Measurements from ENCODE around the gene MCM9. TPM values are rescaled to one million over a fixed set of nuclear protein-coding genes. Genes with fewer than 3 reads are reported as not detected.

Gene MCM9
- total and polyA plus RNA-seq, 2 of the 13 experiments (the other 11 are each of a cell fraction or from before 2014, with no cell fraction given) = 3.8 to 17.2 TPM

- no peak for TF ChIP-seq ZFYVE20 (CRISPR knock-in tag; IDR thresholded peaks at IDR 0.05; ENCODE audit: borderline replicate concordance, low read depth)
- no peak for TF ChIP-seq SMAD3 (CRISPR knock-in tag; IDR thresholded peaks at IDR 0.05)
- no peak; the same call in 1 of the 2 replicates for TF ChIP-seq CHD2 (IDR thresholded peaks at IDR 0.05; ENCODE audit: low read depth, low read length)
- 0 out of 2 replicates have a peak, but pooled peaks have one; percentile 38 for TF ChIP-seq SMAD9 (CRISPR knock-in tag; IDR thresholded peaks at IDR 0.05)
- TF ChIP-seq FOXC1 (CRISPR knock-in tag; IDR thresholded peaks at IDR 0.05; ENCODE audit: borderline replicate concordance) = 0 out of 2 replicates have a peak, but pooled peaks have one; percentile 45
- peak; percentile 47; the same call in 1 of the 2 replicates for TF ChIP-seq ZNF570 (CRISPR knock-in tag; IDR thresholded peaks at IDR 0.05; ENCODE audit: borderline replicate concordance)
- 0 out of 2 replicates have a peak, but pooled peaks have one; percentile 72 for TF ChIP-seq CSRNP2 (CRISPR knock-in tag; conservative IDR thresholded peaks at IDR 0.05; ENCODE audit: low read depth)
- no peak; the same call in 1 of the 2 replicates for TF ChIP-seq KDM5A (IDR thresholded peaks at IDR 0.05; ENCODE audit: borderline replicate concordance, low read length)
- TF ChIP-seq ZBTB42 (CRISPR knock-in tag; IDR thresholded peaks at IDR 0.05) = no peak
- no peak for TF ChIP-seq MAF1 (CRISPR knock-in tag; IDR thresholded peaks at IDR 0.05; ENCODE audit: borderline replicate concordance)
- TF ChIP-seq MAFF (IDR thresholded peaks at IDR 0.05; ENCODE audit: low read depth, low read length) = no peak
- TF ChIP-seq HMGXB3 (CRISPR knock-in tag; IDR thresholded peaks at IDR 0.05; ENCODE audit: borderline replicate concordance) = no peak
- 0 out of 2 replicates have a peak, but pooled peaks have one; percentile 17 for TF ChIP-seq ZMAT3 (CRISPR knock-in tag; conservative IDR thresholded peaks at IDR 0.05)
- no peak for TF ChIP-seq LCORL (IDR thresholded peaks at IDR 0.05)
- peak; percentile 48; the same call in 1 of the 2 replicates for TF ChIP-seq LCORL (CRISPR knock-in tag; IDR thresholded peaks at IDR 0.05)
- peak; percentile 48 for TF ChIP-seq ZNF567 (CRISPR knock-in tag; IDR thresholded peaks at IDR 0.05; ENCODE audit: borderline replicate concordance)
- TF ChIP-seq GLI4 (CRISPR knock-in tag; IDR thresholded peaks at IDR 0.05; ENCODE audit: borderline replicate concordance) = 0 out of 2 replicates have a peak, but pooled peaks have one; percentile 14
- no peak for TF ChIP-seq NFATC3 (CRISPR knock-in tag; IDR thresholded peaks at IDR 0.05)
- TF ChIP-seq HNRNPUL1 (IDR thresholded peaks at IDR 0.05; ENCODE audit: low read depth, low read length) = no peak
- no peak for TF ChIP-seq DR1 (CRISPR knock-in tag; IDR thresholded peaks at IDR 0.05)
- TF ChIP-seq NFIC (IDR thresholded peaks at IDR 0.05; ENCODE audit: low read length) = no peak
- no peak for TF ChIP-seq TCF7L2 (IDR thresholded peaks at IDR 0.05; ENCODE audit: low read depth, low read length)
- TF ChIP-seq ATM (IDR thresholded peaks at IDR 0.05; ENCODE audit: borderline replicate concordance) = no peak
- peak; percentile 81; the same call in 1 of the 2 replicates for TF ChIP-seq ZNF850 (CRISPR knock-in tag; conservative IDR thresholded peaks at IDR 0.05)
Observed at GRCh38 chr6:118894425-118895260, 40.3 kb downstream of the MCM9 start (continued).
